ENCODE measurements around the gene HLF. TPM values are rescaled to one million over a fixed set of nuclear protein-coding genes. Genes with fewer than 3 reads are reported as not detected.
A peak's percentile ranks its signal among the peaks of the same experiment; 100 is the strongest.

The HLF gene, protein sequence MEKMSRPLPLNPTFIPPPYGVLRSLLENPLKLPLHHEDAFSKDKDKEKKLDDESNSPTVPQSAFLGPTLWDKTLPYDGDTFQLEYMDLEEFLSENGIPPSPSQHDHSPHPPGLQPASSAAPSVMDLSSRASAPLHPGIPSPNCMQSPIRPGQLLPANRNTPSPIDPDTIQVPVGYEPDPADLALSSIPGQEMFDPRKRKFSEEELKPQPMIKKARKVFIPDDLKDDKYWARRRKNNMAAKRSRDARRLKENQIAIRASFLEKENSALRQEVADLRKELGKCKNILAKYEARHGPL
- 10 to 100 TPM; 36.7 to 36.8 TPM for total RNA-seq
- long read RNA-seq, full-length matches to known transcripts = 7 of 21 reads
- long read RNA-seq, partial matches to known transcripts = 8 of 21 reads
- long read RNA-seq, other reads (novel, unspliced or antisense) = 6 of 21 reads

DNA sequence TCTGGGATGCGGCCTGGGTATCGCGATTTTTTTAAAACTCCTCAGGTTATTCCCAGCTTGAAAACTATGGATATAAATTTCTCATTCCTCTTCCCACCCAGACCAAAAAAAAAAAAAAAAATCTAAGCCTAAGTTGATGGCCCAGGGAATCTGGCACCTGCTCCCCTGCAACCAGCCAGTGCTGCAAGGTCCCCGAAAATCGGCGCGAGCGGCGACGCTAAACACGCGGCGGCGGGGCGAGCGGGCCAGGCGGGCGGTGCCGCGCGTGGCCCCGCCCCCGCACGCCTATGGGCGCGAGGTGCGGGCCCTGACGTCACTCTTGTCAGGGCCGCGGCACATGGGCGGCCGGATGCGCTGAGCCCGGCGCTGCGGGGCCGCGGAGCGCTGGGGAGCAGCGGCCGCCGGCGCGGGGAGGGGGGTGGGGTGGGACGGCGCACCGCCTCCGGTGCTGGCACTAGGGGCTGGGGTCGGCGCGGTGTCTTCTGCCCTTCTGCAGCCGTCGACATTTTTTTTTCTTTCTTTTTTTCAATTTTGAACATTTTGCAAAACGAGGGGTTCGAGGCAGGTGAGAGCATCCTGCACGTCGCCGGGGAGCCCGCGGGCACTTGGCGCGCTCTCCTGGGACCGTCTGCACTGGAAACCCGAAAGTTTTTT, at the start of gene HLF:
HLF (plus strand) TSS at position 316 of the 654 bp plus-strand sequence. CDS start 525 bp downstream, outside the sequence.
- ATAC-seq = peak; percentile 96 to 97
- intact Hi-C loops (cut with DNase I) = loop anchor here in 1 of 2 donors (10.0 kb wide), 1 partner anchor 80 kb away; no protein-coding TSS in a partner anchor
- DNase-seq = peak; percentile 86

DNA sequence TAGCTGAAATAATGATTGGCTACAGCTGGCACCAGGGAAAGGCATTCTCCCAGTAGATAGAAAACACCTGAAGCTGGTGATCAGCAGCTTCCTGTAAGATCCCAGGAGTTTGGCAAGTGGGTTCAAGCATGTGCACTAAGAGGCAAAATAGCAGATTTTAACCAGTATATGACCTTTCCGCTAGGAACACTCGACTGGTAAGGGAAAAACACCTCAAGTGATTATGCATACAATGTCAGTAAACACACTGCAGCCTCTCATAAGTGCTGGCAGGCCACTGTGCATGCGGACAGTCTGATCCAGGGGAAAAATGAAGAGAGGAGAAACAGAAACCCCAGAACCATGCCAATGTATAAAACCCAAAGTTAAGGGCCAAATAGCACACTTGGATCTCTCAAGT, 49.0 kb upstream of the HLF start:
- DNase-seq (no peak), ATAC-seq (no peak)
- intact Hi-C loops (cut with DNase I) = no loop called here

DNA sequence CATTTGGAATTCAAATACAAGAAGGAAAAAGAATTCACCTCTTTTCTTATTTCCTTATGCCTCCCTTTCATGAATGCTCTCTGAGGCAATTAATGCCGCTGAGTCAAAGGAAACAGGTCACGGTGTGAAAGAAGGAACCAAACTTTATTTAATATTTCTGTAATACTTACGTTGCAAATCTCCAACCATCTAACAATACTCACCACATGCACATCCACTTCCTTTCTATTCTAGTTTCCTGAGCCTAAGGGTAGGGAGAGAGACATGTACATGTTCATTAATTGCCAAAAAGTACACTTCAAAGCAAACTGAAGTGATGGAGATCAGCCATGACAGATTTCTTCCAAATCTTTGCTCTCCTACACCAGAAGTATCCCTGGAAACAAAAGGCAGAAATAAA, 47.9 kb upstream of the HLF start:
- no peak for ATAC-seq
- intact Hi-C loops (cut with DNase I) = no loop called here
- no peak for DNase-seq

DNA sequence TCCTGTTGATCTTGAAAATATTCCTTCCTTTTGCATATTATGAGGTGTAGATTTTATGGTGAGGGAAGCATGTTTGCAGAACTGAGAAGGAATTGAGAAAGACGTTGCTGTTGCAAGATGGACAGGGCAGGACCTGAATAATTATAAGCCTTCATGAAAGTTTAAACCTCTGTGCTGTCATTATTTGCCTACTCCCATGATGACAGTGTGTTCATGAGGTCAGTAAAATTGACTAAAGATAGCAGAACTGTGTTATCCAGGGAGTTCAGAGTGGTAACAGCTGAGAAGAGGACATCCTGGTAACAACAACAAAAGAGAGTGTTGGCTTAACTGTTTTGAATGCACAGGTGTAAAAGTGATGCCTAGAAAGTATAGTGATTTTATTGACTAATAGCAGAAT, 45.3 kb upstream of the HLF start:
- DNase-seq (no peak), ATAC-seq (no peak)
- intact Hi-C loops (cut with DNase I) = no loop called here

DNA sequence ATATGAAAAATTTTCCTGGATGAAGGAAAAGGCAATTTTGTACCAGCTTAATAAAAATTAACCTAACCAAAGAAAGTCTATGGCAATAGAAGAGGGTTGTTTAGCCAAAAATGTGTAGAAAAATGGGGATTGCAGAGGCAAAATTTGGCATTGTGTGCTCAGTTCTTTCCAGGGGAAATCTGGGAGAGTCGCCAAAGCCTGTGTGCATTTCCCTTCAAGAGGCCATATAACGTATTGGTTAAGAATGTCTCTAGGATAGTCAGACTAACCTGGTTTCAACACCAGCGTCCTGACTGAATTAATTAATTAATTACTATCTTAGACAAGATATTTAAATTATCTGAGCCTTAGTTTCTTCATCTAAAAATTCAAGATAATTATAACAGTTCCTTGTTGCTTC, 44.8 kb upstream of the HLF start:
- intact Hi-C loops (cut with DNase I) = no loop called here
- DNase-seq = no peak
- no peak for ATAC-seq

DNA sequence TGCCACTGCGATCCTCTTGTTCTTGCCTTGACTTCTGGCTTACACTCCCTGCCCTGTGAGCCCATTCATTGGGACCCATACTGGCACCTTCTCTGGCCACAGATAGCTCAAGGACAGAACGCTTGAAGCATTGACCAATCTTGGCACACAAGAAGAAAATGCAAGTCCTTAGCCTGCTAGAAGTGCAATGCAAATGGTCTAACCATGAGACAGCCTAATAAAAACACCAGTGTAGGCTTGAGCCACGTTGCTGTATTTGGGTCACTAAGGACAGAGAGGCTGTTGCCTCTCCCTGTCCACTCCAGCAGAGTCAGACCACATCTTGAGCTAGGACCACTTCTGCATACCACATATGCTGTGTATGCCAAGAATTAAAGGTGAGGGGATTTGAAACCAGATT, 41.2 kb upstream of the HLF start:
- ATAC-seq (no peak), DNase-seq (no peak)
- intact Hi-C loops (cut with DNase I) = no loop called here

DNA sequence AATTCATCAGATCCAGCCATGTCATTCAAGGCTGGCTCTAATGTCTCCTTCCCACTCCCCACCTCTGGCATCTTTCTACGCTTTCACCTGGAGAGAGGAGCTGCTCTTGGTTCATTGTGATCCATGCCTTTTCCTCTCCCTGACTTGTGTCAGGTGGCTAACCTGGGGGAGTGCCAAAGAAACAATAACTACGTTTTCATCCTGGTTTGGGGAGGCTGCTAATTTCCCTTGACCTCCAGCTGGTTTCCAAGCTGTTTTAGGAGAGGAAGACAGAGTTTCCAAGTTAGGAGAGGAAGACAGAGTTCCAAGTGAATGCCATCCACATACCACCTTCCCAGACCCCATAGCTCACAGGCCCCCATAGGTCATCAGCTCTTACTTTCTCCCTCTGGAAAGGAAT, 40.0 kb upstream of the HLF start:
- no peak for DNase-seq
- no peak for ATAC-seq
- intact Hi-C loops (cut with DNase I) = no loop called here

DNA sequence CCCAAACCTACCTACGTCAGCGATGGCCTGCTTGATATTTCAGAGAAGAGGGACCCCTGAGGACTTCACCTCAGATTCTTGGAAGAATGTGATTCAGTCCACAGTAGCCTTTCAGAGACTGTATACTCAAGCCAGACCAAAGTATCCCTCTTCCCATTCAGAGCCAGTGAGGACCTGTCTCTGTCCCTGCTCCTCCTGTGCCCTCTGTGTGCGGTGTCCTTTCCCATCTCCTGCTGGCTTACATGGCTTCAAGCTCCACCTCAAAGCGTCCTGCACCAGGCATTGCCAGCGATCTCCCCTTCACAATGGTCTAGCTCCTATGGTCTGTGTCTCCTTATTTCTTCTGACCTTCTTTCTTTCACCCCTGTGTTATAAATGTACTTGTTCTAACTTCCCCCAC, 39.5 kb upstream of the HLF start:
- intact Hi-C loops (cut with DNase I) = no loop called here
- ATAC-seq (no peak), DNase-seq (no peak)

DNA sequence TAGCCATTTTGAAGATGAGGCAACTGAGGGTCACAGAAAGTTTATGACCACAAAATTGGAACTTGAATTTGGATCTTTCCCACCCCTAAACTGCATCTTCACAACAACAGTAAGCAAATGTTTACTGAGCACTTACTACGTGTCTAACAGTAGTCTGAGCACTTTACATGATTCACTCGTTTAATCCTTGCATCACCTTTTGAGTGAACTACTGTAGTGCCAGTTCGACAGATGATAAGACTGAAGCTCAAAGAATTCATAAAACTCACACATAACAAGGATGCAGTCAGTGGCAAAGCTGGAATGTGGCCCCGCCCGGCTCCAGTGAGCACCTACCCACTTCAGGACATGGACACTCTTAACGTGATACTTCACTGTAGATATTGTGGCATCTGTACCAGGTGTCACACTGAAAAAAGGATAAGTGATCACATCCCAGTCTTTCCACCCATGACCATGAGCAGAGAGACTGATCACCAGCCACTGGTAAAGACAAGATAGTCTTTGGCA, 36.0 kb upstream of the HLF start:
- ATAC-seq = no peak
- DNase-seq = no peak
- intact Hi-C loops (cut with DNase I) = no loop called here

DNA sequence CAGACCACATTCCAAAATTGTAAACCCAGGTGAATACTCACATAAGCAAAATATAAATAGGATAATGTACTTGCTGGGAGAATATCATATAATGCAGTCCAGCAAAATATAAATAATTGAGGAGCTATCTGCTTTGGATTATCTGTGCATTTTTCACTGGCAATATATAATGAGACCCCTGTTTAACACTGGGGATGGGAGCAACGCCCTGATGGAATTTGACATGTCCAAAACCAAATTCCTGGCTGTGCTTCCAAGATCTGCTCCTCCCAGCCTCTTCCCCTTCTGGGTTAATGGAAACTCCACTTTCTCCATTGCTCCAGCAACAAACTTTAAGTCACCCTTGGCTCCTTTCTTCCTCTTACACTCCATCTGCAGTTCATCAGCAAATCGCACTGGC, 35.5 kb upstream of the HLF start:
- DNase-seq = no peak
- ATAC-seq = no peak
- intact Hi-C loops (cut with DNase I) = no loop called here

DNA sequence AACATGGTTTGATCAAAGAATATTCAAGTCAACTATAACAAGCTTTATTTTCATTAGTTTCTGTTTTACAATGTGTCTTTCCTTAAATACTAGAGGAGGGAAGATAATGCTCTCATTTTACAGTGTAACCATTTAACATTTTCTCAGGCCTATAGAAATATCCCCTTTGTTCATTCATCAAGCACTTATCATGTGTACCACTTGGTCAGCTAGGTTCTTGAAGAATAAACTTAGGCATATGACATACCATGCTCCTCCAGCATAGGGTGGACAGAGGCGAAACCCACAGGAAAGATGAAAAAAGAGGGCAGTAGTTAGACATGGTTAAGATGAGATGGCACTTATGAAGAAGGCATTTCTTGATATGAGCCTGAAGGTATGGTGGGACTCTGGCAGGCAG, 34.0 kb upstream of the HLF start:
- DNase-seq (no peak), ATAC-seq (no peak)
- intact Hi-C loops (cut with DNase I) = no loop called here

DNA sequence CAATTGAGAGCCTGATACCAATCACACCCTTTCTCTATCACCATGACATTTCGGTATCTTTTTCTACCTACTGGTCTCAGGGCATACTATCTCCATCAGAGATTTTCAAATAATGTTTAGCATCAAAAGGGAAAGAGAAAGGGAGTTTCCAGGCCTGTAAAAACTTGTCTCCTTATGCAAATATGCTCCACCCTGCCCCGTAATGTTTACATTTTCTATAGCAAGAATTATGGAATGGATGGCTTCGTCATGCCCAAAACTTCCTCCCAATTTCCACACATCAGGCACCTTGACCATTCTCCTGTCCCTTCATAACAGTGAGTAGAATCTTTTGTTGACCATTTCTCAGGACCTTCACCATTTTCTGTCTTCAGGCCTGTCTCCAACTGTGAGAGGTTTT, 30.9 kb upstream of the HLF start:
- no peak for DNase-seq
- no peak for ATAC-seq
- intact Hi-C loops (cut with DNase I) = no loop called here

DNA sequence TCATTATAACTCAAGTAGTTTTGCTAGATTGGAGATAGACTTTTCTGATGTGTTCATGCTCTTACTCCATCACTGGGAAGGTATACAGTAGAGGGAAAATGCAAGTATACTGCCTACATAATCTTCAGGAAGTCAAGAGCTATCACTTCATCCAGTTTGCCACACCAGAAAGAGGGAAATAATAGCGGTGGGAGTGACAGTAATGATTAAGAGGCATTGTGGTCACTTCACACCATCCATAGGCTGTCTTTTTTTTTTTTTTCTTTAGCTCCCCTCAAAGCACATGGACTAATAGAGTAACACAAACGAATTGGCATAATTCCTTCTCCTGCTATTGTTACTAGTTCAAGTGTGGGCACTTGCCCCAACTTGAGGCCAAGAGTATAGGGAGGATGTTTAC, 28.4 kb upstream of the HLF start:
- ATAC-seq = no peak
- DNase-seq = no peak
- intact Hi-C loops (cut with DNase I) = no loop called here

DNA sequence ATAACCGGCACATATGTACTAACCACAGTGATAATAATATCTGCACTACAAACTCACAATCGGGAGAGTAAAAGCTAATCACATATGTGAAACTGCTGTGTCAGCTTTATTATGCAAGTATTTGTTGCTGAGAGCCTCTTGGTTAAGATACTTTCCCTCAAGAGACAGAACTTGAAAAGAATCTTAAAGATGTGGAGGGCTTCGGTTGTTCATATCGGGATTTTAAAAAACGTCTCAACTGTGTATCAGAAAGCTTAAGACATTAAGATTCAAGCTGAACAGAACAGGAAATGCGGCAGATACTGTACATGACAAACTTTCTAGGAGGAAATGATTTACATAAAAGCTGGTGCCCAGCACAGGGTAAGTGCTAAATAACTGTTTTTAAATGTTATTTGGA, 27.5 kb upstream of the HLF start:
- intact Hi-C loops (cut with DNase I) = no loop called here
- no peak for DNase-seq
- ATAC-seq = no peak

DNA sequence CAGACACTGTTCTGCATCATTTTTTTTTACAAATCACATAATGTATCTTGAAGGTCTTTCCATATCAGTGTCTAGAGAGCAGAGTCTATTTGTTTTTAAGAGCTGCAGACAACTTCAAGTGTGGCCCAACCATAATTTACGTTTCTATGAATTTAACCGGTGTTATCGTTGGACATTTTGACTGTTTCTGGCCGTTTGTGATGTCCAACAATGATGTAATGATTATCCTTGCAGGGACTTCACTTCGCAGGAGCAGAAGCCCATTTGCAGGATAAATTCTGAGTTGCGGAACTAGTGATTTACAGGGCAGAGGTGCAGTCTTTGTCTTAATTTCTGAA, 26.9 kb upstream of the HLF start:
- ATAC-seq = no peak
- no peak for DNase-seq
- intact Hi-C loops (cut with DNase I) = no loop called here

DNA sequence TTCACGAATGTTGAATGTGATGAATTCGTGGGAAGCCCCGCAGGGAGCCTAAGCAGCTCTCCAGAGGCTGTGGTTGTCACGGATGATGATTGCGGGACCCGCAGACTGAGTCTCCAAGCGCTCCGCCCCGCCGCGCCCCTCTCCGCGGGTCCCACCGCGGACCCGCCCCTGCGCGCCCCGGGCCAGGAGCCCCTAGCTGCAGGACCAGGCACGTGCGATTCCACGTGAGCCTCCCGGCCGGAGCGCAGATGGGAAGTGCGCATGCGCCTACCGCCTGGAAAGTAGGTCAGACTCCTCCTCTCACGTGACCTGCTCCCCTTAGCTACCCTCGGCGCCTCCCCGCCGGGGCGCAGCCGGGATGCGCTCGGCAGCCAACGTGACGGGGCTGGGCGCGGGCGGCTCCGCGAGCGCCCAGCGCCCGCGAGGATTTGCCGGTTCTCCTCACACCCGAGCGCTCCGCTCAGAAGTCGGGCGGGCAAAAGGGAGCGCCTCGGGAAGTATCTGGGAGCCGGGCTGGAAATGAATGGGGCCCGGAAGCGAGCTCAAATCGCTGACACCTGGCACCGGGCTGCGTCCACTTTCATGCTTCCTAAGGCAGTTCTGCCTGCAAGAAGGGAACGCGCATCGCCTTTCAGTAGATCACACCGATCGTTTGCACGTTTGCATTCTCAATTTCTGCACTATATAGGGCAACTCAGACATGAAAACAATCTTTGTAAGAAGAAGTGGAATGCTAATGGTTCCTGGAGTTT, 26.4 kb upstream of the HLF start:
- ATAC-seq (peak; percentile 99 to 100), DNase-seq (peak; percentile 96)
- intact Hi-C loops (cut with DNase I) = no loop called here

DNA sequence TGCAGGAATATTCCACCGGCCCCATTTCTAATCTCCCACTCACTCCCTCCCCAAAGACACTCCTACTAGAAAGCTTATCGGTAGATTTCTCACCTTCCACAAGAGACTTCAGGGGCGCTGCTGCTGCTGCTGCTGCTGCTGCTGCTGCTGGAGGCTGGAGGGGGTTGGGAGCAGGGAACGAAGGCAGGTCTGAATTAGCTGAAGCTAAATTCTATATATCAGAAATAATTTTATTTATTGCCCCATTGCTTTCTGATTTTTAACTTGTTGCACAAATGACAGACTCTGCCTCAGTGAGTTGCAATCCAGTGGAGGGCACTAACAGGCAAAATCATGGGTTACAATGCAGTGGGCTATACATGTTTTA, 25.8 kb upstream of the HLF start:
- peak; percentile 20 to 54 for ATAC-seq
- intact Hi-C loops (cut with DNase I) = no loop called here

DNA sequence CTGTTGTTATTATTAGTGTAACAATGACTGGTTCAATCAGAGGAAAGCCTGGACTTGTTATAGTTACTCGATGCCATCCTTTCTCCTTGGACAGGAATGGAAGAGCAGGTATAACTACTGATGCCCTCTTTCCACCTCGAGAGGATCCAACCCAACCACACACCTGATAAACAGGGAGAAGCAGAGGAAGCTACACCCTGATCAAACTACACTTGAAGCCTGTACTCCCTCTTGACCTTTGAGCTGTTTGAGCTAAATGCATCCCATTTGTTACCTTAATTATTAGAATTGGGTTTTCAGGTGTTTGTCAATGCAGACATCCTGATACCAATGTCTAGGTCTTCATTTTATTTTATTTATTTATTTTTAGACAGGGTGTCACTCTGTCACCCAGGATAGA, 23.7 kb upstream of the HLF start:
- intact Hi-C loops (cut with DNase I) = no loop called here

More for the DNA sequence above, 25.8 kb upstream of the HLF start:
- no peak for DNase-seq

DNA sequence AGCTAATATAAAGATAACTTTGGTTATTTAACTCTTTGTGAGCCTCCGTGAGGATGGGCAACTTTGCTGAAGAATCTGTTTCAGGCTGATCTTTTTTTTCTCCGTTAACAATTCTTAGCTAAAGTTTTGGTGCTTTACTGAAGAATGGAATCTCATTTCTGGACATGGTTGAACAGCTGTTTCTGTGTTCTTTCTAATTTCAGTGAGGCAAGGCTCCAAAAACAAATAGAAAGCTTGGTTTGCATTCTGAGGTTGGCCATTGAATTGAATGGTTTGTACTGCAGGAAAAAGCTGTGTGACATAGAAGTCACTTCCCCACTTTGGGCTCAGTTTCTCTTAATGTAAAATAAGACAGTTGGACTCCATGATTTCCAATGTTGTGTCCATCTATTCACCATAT, 22.3 kb upstream of the HLF start:
- intact Hi-C loops (cut with DNase I) = no loop called here
- no peak for ATAC-seq
- no peak for DNase-seq

More for the DNA sequence above, 23.7 kb upstream of the HLF start:
- ATAC-seq (no peak), DNase-seq (no peak)

DNA sequence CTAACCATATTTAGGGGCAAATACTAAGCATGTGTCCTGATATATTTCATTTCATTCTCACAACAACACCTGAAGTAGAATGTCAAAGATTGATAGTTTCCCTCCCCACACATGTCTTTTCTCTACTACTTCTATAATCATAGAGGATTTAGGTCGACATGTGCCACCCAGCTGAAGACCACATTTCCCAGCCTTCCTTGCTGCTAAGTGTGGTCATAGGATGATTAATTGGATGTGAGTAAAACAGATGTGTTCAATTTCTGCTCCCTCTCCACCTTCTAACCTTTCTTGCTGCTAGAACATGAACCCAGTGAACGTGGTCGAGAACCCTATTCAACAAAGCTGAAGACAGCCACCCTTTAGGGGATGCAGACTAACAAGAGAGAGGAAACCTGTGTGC, 18.8 kb upstream of the HLF start:
- intact Hi-C loops (cut with DNase I) = no loop called here
- no peak for DNase-seq
- no peak for ATAC-seq
